ENCODE results near the gene RPRD2. TPM values are rescaled to one million over a fixed set of nuclear protein-coding genes. Genes with fewer than 3 reads are reported as not detected.

Gene RPRD2
- total RNA-seq, 1 donor from 2014 or later: 33.2 TPM

GRCh38 chr1:150469291-150469690 is 105.3 kb downstream of the RPRD2 start:
- DNase-seq (ENCODE audit: low spot score): no peak

GRCh38 chr1:150472601-150473200 is 108.8 kb downstream of the RPRD2 start:
- DNase-seq (ENCODE audit: low spot score): no peak

GRCh38 chr1:150473659-150474058 is 109.7 kb downstream of the RPRD2 start:
- no peak for DNase-seq (ENCODE audit: low spot score)

- no peak for DNase-seq (ENCODE audit: low spot score)
Observed at GRCh38 chr1:150474869-150475268, 110.9 kb downstream of the RPRD2 start.

- DNase-seq (ENCODE audit: low spot score): no peak
Observed at GRCh38 chr1:150476754-150477153, 112.8 kb downstream of the RPRD2 start.

GRCh38 chr1:150477320-150477719 is 113.4 kb downstream of the RPRD2 start:
- DNase-seq (ENCODE audit: low spot score): no peak

- DNase-seq (ENCODE audit: low spot score): no peak
Observed at GRCh38 chr1:150477733-150478132, 113.8 kb downstream of the RPRD2 start.

GRCh38 chr1:150479370-150479769 is 115.4 kb downstream of the RPRD2 start:
- no peak for DNase-seq (ENCODE audit: low spot score)

GRCh38 chr1:150479927-150480352 is 116.0 kb downstream of the RPRD2 start:
- no peak for DNase-seq (ENCODE audit: low spot score)

- no peak for DNase-seq (ENCODE audit: low spot score)
Observed at GRCh38 chr1:150484431-150484830, 120.5 kb downstream of the RPRD2 start.

- no peak for DNase-seq (ENCODE audit: low spot score)
Observed at GRCh38 chr1:150484861-150485260, 120.9 kb downstream of the RPRD2 start.

GRCh38 chr1:150486966-150487762 is 123.2 kb downstream of the RPRD2 start, which contains the start of gene TARS2:
TARS2 (plus strand) TSS chr1:150487419; CDS start chr1:150487451, 32 bp downstream.
- DNase-seq (ENCODE audit: low spot score): peak; percentile 98

GRCh38 chr1:150487763-150488115 is 123.8 kb downstream of the RPRD2 start:
- no peak for DNase-seq (ENCODE audit: low spot score)

GRCh38 chr1:150493175-150493574 is 129.2 kb downstream of the RPRD2 start:
- DNase-seq (ENCODE audit: low spot score): no peak

- DNase-seq (ENCODE audit: low spot score): no peak
Observed at GRCh38 chr1:150498342-150498741, 134.4 kb downstream of the RPRD2 start.

GRCh38 chr1:150505431-150505830 is 141.5 kb downstream of the RPRD2 start:
- DNase-seq (ENCODE audit: low spot score): no peak

GRCh38 chr1:150507912-150508864 is 144.2 kb downstream of the RPRD2 start, which contains the start of gene ECM1:
ECM1 (plus strand) TSS chr1:150508109; CDS start chr1:150508210, 101 bp downstream.
- DNase-seq (ENCODE audit: low spot score): peak; percentile 77

- DNase-seq (ENCODE audit: low spot score): no peak
Observed at GRCh38 chr1:150508982-150509381, 145.0 kb downstream of the RPRD2 start.

GRCh38 chr1:150511551-150511950 is 147.6 kb downstream of the RPRD2 start:
- DNase-seq (ENCODE audit: low spot score): no peak

- DNase-seq (ENCODE audit: low spot score): no peak
Observed at GRCh38 chr1:150511985-150512660, 148.2 kb downstream of the RPRD2 start.

- DNase-seq (ENCODE audit: low spot score): no peak
Observed at GRCh38 chr1:150512846-150513245, 148.9 kb downstream of the RPRD2 start.

Measured in mucosa of gallbladder (tissue), 1 donor.